Smooth muscle cell (in vitro differentiated cells): ENCODE measurements around the gene FAM89B. TPM values are rescaled to one million over a fixed set of nuclear protein-coding genes. Genes with fewer than 3 reads are reported as not detected.

Source experiments
- DNase-seq: peaks from one replicate; lab custom pipeline; 2025; ENCODE audit not compliant: unreplicated experiment; lab: John Stamatoyannopoulos, UW
- H2AFZ ChIP-seq: fragments of 200-600 bp; sonication (generic); 2 replicates; pipeline ENCODE4 v1.6.0; 2016; ENCODE audit warnings: antibody characterized with exemption, low read depth, mild to moderate bottlenecking
- H3F3A ChIP-seq: fragments of 200-600 bp; sonication (generic); 2 replicates; pipeline ENCODE4 v1.6.0; 2017; ENCODE audit warnings: antibody characterized with exemption, low read depth
- H3K27ac ChIP-seq: fragments of 200-600 bp; sonication (generic); 2 replicates; pipeline ENCODE4 v1.5.1; 2016; ENCODE audit warnings: low read depth, mild to moderate bottlenecking
- H3K27me3 ChIP-seq: fragments of 200-600 bp; sonication (generic); 2 replicates; pipeline ENCODE4 v1.6.1; 2016; ENCODE audit warnings: low read depth, mild to moderate bottlenecking
- H3K36me3 ChIP-seq: fragments of 200-600 bp; sonication (generic); 2 replicates; pipeline ENCODE4 v1.5.1; 2016; ENCODE audit warnings: low read depth
- H3K4me1 ChIP-seq: fragments of 200-600 bp; sonication (generic); 2 replicates; pipeline ENCODE4 v1.5.1; 2016; ENCODE audit warnings: low read depth
- H3K4me2 ChIP-seq: fragments of 200-600 bp; sonication (generic); 2 replicates; pipeline ENCODE4 v1.6.0; 2016; ENCODE audit warnings: mild to moderate bottlenecking
- H3K4me3 ChIP-seq: fragments of 200-600 bp; sonication (generic); 2 replicates; pipeline ENCODE4 v1.5.1; 2016; ENCODE audit warnings: mild to moderate bottlenecking
- H3K79me2 ChIP-seq: fragments of 200-600 bp; sonication (generic); 2 replicates; pipeline ENCODE4 v1.6.0; 2016; ENCODE audit warnings: low read depth, mild to moderate bottlenecking
- H3K9ac ChIP-seq: fragments of 200-600 bp; sonication (generic); 2 replicates; pipeline ENCODE4 v1.6.0; 2016; ENCODE audit warnings: low read depth
- H3K9me3 ChIP-seq: fragments of 200-600 bp; sonication (generic); replicated peaks from 2 replicates; pipeline ENCODE4 v1.5.1; 2016; ENCODE audit warnings: low read depth
- H4K20me1 ChIP-seq: fragments of 200-600 bp; sonication (generic); 2 replicates; pipeline ENCODE4 v1.6.0; 2016; ENCODE audit warnings: low read depth
- CTCF ChIP-seq: fragments of 200-600 bp; sonication (generic); IDR thresholded peaks from 2 replicates; pipeline ENCODE4 v1.5.1; 2017; ENCODE audit warnings: borderline replicate concordance, mild to moderate bottlenecking, antibody characterized with exemption; ENCODE audit not compliant: insufficient read depth, poor library complexity, severe bottlenecking
- WGBS: methylation state at CpG from one replicate; pipeline ENCODE4 v1.1.7; 2016; ENCODE audit warnings: low lambda C conversion rate; 5-methylcytosine and 5-hydroxymethylcytosine counted together
- polyA plus RNA-seq: library from polyadenylated mRNA; unstranded; fragments of >200 nt; fragmentation: Nextera tagmentation; extraction: Ambion mirVana; gene quantifications from 2 replicates; pipeline ENCODE4 v1.2.1, GENCODE V29; 2016
- small RNA-seq: library from RNA; depleted of rRNA; stranded (forward); fragments of <200 nt; gene quantifications from one replicate; pipeline ENCODE3, GENCODE V24; 2014
- total RNA-seq: library from RNA; depleted of rRNA; stranded (reverse); fragments of >200 nt; gene quantifications from 2 replicates; pipeline ENCODE4 v1.2.3, GENCODE V29; 2014

Gene FAM89B
- total and polyA plus RNA-seq, 2 experiments from 2014 or later: 63.9 to 174 TPM

DNA sequence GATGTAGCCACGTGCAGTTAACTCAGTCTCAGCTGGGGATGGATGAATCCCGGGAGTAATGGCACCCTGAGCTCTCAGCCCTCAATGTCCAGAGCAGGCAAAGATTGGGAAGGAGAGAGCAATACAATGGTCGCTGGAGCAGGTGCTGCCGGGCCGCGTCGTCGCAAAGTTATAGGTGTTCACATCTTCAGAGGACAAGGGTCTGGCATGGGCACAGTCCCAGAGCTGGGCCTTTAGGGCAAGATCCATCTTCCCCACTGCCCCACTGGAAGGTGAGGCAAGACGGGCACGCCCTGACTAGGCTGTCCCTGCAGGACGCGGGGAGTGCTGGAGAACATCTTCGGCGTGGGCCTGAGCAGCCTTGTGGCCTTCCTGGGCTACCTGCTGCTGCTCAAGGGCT lies 50.8 kb downstream of the FAM89B start:
- Histone ChIP-seq H3K9me3 (no peaks in the 10 kb centered on the region), H3K79me2 (peaks cover under 1% of the 10 kb centered on the region), H4K20me1 (no peaks in the 10 kb centered on the region), H3K4me1 (no peaks in the 10 kb centered on the region), H3K27me3 (no peaks in the 10 kb centered on the region), H3K4me3 (no peak overlapping the region), H3K9ac (no peak overlapping the region), H3F3A (no peaks in the 10 kb centered on the region), H3K27ac (no peak overlapping the region), H2AFZ (no peak overlapping the region), H3K4me2 (no peak overlapping the region), H3K36me3 (no peaks in the 10 kb centered on the region)
- no peak for DNase-seq
- WGBS: 98% methylated on average over 14 of the region's 14 CpGs
- no peak for TF ChIP-seq CTCF

Small RNA genes within 50 kb of the gene (small RNA-seq; reads per million reads assigned to genes)
- gene AP001362.1: not detected

Other genes starting within 250 kb of the FAM89B start
- gene DPF2, start 238.7 kb upstream of the FAM89B start, total RNA-seq: 40.1 and 40.5 TPM in 2 replicates
- gene DPF2, start 238.7 kb upstream of the FAM89B start, polyA plus RNA-seq: 69.4 and 82.1 TPM in 2 replicates
- gene TIGD3, start 217.8 kb upstream of the FAM89B start, total RNA-seq: 0.49 TPM in 1 of 2 replicates, not detected in the other
- not detected in 2 replicates for gene TIGD3, start 217.8 kb upstream of the FAM89B start, polyA plus RNA-seq
- gene SLC25A45, start 189.9 kb upstream of the FAM89B start, total RNA-seq: 0.81 and 2.2 TPM in 2 replicates
- gene SLC25A45, start 189.9 kb upstream of the FAM89B start, polyA plus RNA-seq: 3.4 and 7.7 TPM in 2 replicates
- 16.7 and 19.1 TPM in 2 replicates for gene FRMD8, start 185.9 kb upstream of the FAM89B start, total RNA-seq
- 37.8 and 40.8 TPM in 2 replicates for gene FRMD8, start 185.9 kb upstream of the FAM89B start, polyA plus RNA-seq
- gene NEAT1, start 149.7 kb upstream of the FAM89B start, total RNA-seq: 142 and 155 TPM in 2 replicates
- 14.9 and 84.6 TPM in 2 replicates for gene NEAT1, start 149.7 kb upstream of the FAM89B start, polyA plus RNA-seq
- 7,019 and 7,386 TPM in 2 replicates for gene MALAT1, start 73.5 kb upstream of the FAM89B start, total RNA-seq
- 6,158 and 16,096 TPM in 2 replicates for gene MALAT1, start 73.5 kb upstream of the FAM89B start, polyA plus RNA-seq
- 66.6 and 90.8 TPM in 2 replicates for gene SCYL1, start 47.5 kb upstream of the FAM89B start, total RNA-seq
- 108 and 123 TPM in 2 replicates for gene SCYL1, start 47.5 kb upstream of the FAM89B start, polyA plus RNA-seq
- 33.6 TPM in 2 replicates for gene LTBP3, start 14.2 kb upstream of the FAM89B start, total RNA-seq
- gene LTBP3, start 14.2 kb upstream of the FAM89B start, polyA plus RNA-seq: 46.4 and 53.9 TPM in 2 replicates
- gene ZNRD2, start 2.1 kb upstream of the FAM89B start, total RNA-seq: 45.9 and 55.5 TPM in 2 replicates
- 105 and 108 TPM in 2 replicates for gene ZNRD2, start 2.1 kb upstream of the FAM89B start, polyA plus RNA-seq
- gene EHBP1L1, start 3.5 kb downstream of the FAM89B start, total RNA-seq: 5.1 and 14.0 TPM in 2 replicates
- gene EHBP1L1, start 3.5 kb downstream of the FAM89B start, polyA plus RNA-seq: 28.4 and 29.5 TPM in 2 replicates
- gene KCNK7, start 23.3 kb downstream of the FAM89B start, total RNA-seq: 1.7 TPM in 1 of 2 replicates, not detected in the other
- not detected in 2 replicates for gene KCNK7, start 23.3 kb downstream of the FAM89B start, polyA plus RNA-seq
- gene MAP3K11, start 41.7 kb downstream of the FAM89B start, total RNA-seq: 14.9 and 15.0 TPM in 2 replicates
- 17.3 and 29.7 TPM in 2 replicates for gene MAP3K11, start 41.7 kb downstream of the FAM89B start, polyA plus RNA-seq
- 12.0 and 17.5 TPM in 2 replicates for gene PCNX3, start 43.2 kb downstream of the FAM89B start, total RNA-seq
- 18.3 and 20.7 TPM in 2 replicates for gene PCNX3, start 43.2 kb downstream of the FAM89B start, polyA plus RNA-seq
- 9.8 and 15.9 TPM in 2 replicates for gene SIPA1, start 65.6 kb downstream of the FAM89B start, total RNA-seq
- 63.8 and 67.6 TPM in 2 replicates for gene SIPA1, start 65.6 kb downstream of the FAM89B start, polyA plus RNA-seq
- gene RELA, start 90.4 kb downstream of the FAM89B start, total RNA-seq: 41.7 and 48.1 TPM in 2 replicates
- gene RELA, start 90.4 kb downstream of the FAM89B start, polyA plus RNA-seq: 82.8 and 98.4 TPM in 2 replicates
- gene KAT5, start 139.7 kb downstream of the FAM89B start, total RNA-seq: 37.0 and 40.1 TPM in 2 replicates
- 38.8 and 45.1 TPM in 2 replicates for gene KAT5, start 139.7 kb downstream of the FAM89B start, polyA plus RNA-seq
- 20.9 and 30.0 TPM in 2 replicates for gene RNASEH2C, start 148.3 kb downstream of the FAM89B start, total RNA-seq
- 51.7 and 56.8 TPM in 2 replicates for gene RNASEH2C, start 148.3 kb downstream of the FAM89B start, polyA plus RNA-seq
- 5.4 and 6.2 TPM in 2 replicates for gene AP5B1, start 208.4 kb downstream of the FAM89B start, total RNA-seq
- gene AP5B1, start 208.4 kb downstream of the FAM89B start, polyA plus RNA-seq: 7.7 and 11.6 TPM in 2 replicates
- 7.8 and 8.3 TPM in 2 replicates for gene OVOL1, start 214.5 kb downstream of the FAM89B start, total RNA-seq
- gene OVOL1, start 214.5 kb downstream of the FAM89B start, polyA plus RNA-seq: 3.1 and 16.8 TPM in 2 replicates